GM19023 (cell line): ENCODE measurements around the gene SLC25A48.

Experiments used
- ATAC-seq: cut with Tn5 transposase; IDR thresholded peaks from one replicate; pipeline ENCODE4 v1.9.1; 2021; ENCODE audit warnings: mild to moderate bottlenecking, moderate library complexity; ENCODE audit not compliant: unreplicated experiment

SLC25A48 gene

DNA sequence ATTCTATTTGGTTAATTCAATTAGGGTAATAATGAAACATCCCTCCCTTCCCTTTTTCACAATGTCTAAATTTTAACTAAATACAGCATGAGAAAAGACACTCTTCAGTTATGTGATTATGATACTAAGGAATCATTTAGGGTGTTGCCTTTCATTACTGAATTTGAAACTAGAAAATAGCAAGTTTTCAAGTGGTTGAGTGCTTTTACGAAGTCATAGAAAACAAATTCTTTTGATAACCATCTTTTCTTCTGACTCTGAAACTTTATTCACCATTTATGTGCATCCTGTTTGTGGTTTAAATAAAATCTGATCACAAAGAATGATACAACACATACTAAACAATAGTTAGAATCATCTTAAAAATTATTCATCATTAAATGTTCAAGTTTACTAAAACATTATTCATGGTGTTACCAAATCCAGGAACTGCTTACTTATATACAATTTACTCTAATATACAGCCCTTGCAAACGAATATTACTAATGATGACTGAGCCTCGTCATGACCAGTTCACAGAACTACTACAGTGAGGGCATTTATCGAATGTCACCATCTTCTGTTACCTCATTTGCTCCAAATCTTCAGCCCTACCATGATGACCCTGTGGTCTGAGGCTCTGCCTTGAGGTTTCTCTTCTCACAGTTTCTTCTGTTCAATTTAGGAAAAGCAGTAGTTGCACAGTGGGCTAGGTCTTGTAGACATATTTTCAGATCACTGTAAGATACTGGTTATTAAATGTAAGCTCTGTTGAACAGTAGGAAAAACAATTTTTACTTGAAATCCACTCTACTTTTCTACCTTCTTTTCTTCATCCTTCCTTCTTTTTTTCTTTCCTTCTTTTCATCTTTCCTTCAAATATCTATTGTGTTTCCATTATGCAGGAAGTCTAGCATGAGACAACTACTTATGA lies 79.5 kb downstream of the SLC25A48 start:
- no peak for ATAC-seq

DNA sequence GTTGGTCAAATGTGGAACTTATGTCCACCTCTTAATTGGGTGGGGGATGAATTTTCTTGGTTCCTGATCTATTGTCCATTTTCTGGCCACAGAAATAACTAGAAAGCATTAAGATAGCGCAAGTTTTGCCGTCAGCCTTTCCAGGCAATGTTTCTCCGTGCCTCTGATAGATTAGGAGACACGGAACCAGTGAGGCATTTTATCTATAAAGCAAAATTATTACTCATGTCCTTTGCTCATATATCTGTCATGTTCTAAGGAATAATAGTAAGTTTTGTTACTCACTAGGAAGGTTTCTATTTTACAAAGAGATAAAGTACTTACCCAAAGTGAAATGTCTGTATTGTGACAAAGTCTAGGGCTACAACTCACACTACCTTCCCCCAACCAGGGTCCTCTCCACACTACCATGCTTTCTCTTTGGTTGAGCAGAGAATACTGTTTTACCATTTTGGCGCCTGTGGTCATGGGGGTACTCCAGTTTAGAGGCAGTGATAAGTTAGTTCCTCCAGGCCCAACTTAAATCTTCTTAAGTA lies 81.1 kb downstream of the SLC25A48 start:
- ATAC-seq, result no peak

DNA sequence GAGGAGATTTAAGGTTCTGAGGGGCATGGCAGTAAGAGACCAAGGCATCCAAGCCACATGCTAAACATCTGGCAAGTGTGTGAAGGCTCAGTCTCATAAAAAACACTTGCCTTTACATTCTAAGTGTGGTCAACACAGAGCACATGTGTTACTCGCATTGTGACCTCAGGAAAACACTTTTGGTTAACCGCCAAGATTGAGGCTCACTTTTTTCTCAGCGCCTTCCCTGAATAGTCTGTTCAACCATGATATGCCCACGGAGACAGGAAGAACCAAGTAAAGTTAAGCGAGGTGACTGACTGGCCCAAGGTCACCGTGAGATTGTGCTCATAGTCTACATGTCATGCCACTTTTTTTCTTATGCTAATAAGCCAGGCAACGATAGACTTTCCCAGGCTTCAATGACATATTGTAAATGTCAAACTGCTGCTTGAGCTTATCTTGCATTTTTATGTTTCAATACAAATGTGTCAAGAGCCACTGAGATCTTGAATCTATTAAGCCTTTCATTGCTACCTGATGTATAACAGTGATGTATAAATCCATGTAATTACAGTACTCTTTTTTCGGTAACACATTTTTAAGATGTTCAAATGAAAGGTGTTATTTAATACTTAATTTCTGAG lies 82.3 kb downstream of the SLC25A48 start:
- no peak for ATAC-seq

DNA sequence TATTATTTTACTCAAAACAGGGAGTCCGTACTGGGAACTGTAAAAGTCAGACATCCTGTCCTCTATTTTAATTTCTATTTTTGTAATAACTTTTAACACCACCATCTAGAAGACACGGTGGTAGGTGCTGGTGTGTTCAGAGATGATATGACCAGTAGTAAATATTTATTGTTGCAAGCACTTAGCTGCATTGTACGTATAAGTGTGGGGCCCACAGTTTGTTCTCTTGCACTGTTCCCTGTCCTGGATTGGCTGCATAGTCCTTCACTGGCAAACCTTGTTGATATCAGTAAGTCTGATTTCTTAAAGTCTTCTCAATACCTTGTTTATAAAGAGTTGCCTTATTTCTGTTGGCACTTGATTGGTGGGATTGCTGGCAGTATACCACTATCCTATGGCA lies 85.7 kb downstream of the SLC25A48 start:
- ATAC-seq, result no peak

DNA sequence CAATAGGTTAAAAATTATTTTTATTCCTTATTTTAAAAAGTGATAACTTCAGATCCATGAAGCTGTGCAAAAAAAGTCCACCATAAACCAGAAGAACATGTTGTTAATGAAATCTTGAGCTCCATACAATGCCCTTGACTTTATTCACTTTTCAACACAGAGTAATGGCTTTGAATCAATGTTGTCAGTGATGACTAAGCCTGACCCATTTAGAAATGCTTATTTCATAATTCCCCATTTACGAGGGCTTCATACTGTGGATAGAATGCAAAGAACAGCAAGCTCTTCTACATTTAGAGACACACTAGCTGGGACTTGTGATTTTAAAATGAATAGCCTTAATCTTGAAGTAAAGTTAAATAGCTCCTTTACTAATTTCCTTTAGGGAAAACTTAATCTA lies 86.9 kb downstream of the SLC25A48 start:
- no peak for ATAC-seq

DNA sequence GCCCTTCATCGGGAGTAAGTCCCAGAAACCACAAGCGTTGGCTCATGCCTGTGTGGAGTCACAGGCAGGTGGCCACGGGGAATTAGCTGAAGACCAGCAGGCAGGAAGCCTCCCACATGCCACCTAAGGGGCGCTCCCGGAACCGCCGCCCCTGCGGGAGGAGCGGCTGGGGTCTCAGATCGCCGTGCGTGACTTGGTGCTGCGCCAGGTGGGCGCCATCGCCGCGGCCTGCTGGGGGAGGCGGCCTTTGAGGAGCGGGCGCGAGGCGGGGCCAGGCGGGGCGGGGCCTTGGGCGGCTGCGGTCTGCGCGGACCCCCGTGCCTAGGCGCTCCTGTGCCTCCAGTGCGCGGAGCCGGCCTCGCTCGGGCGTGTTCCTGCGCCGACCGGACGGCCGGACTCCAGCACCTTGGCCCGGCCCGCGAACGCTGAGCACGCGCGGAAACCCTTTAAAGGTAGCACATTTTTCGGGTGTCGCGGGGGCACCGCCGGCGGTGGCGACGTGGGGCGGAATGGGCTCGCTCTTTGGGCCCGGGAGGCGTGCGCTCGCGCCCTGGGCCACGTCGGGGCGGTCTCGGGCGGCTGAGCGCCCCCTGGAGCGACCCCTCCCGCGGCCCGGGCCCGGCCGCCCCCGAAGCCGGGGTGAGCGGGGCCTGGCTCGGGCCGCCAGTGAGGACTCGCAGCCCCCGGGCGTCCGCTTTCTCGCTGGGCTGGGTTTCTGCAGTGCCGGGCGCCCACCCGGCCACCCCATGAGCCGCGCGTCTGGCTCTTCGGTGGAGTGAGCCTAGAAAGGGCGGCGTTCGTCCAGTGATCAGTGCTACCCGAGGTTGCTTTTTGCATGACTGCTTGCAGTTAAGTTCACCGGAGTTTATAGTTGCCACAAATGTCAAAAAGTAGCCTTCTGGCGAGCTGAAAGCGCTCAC lies 95.8 kb downstream of the SLC25A48 start:
- no peak for ATAC-seq

DNA sequence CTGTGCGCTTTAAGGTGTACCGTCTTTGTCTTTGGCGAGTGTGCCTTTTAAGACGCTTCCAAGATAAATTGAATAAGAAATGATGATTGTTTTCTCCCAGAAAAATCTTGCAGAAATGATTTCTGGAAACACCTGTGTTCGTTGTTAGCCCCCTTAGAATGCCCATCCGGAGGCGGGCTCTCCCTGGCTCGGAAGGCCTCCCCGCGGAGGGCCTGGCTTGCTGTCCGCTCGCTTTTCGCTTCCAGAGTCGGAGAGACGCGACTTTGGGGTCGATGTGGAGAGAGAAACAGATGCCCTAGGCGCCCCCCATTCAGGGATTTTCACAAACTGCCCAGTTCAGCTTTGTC lies 96.5 kb downstream of the SLC25A48 start:
- no peak for ATAC-seq

DNA sequence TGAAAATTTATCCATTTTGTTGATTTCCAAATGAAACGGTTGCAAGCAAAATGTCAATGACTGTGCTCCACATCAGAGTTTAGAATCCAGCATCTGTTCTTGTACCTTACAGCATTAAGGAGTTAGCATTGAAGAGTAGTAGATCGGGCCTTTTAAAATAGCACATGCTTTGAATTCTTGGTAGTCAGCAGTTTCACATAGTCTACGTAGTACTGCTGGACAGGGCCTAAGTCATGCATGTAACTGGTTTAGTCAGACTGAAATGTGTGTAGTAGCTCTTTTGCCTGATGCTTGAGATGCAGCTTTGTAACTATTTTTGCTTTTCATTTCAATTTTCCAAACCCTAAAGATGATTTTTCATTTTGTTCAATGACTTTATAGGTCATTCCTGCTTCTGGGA lies 100.5 kb downstream of the SLC25A48 start:
- no peak for ATAC-seq

DNA sequence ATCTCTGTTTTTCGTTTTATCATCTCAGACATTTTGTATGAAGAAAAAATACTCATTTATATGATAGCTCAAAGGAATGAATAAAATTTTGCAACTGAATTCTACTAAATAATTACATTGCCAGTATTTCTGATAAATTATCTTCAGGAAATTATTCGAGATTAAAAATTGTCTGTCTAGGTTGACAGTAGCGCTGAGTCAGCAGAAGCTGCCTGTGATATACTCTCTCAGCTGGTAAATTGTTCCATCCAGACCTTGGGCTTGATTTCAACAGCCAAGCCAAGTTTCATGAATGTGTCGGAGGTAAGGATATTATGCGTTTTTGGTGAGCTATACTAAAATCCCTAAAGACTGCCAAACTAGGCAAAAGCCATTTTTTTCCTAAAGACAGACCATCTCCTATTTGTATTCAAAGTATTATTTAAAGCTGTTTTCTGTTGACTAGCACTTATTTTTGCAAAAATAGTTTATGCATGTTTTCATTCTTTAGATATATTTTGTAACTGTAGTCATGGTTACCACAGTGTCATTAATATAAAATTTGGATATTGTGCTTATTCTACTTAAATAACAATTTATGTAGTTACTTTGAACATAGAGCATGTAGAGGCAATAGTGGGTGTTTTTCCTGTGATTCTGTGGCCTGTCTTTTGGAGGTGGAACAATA lies 102.9 kb downstream of the SLC25A48 start:
- no peak for ATAC-seq
